NCI-H69 (cell line): ENCODE data around the gene CFAP97D1.

Source experiments
- DNase-seq: peaks from one replicate; lab custom pipeline; 2025; lab: John Stamatoyannopoulos, UW

Gene CFAP97D1

GRCh38 chr17:43799047-43799446 lies 18.8 kb downstream of the CFAP97D1 start:
- DNase-seq: no peak

GRCh38 chr17:43800736-43801135 lies 20.5 kb downstream of the CFAP97D1 start:
- no peak for DNase-seq

GRCh38 chr17:43801844-43802243 lies 21.6 kb downstream of the CFAP97D1 start:
- DNase-seq: no peak

GRCh38 chr17:43803758-43804157 lies 23.5 kb downstream of the CFAP97D1 start:
- no peak for DNase-seq

- DNase-seq: no peak
Observed at GRCh38 chr17:43805117-43805516, 24.9 kb downstream of the CFAP97D1 start.

GRCh38 chr17:43808076-43808475 lies 27.8 kb downstream of the CFAP97D1 start:
- no peak for DNase-seq

- no peak for DNase-seq
Observed at GRCh38 chr17:43809121-43809520, 28.9 kb downstream of the CFAP97D1 start.

GRCh38 chr17:43810226-43810715 lies 30.0 kb downstream of the CFAP97D1 start:
- no peak for DNase-seq

GRCh38 chr17:43810823-43811222 lies 30.6 kb downstream of the CFAP97D1 start:
- DNase-seq: no peak

- no peak for DNase-seq
Observed at GRCh38 chr17:43812396-43813265, 32.4 kb downstream of the CFAP97D1 start.

- DNase-seq: no peak
Observed at GRCh38 chr17:43813386-43813785, 33.2 kb downstream of the CFAP97D1 start.

GRCh38 chr17:43814026-43814425 lies 33.8 kb downstream of the CFAP97D1 start:
- no peak for DNase-seq

GRCh38 chr17:43814714-43815113 lies 34.5 kb downstream of the CFAP97D1 start:
- DNase-seq: no peak

- no peak for DNase-seq
Observed at GRCh38 chr17:43816336-43817320, 36.4 kb downstream of the CFAP97D1 start.

- no peak for DNase-seq
Observed at GRCh38 chr17:43817826-43818225, 37.6 kb downstream of the CFAP97D1 start.

- DNase-seq: no peak
Observed at GRCh38 chr17:43818966-43819365, 38.7 kb downstream of the CFAP97D1 start.

GRCh38 chr17:43820759-43821158 lies 40.5 kb downstream of the CFAP97D1 start:
- no peak for DNase-seq

GRCh38 chr17:43822570-43823190 lies 42.4 kb downstream of the CFAP97D1 start:
- DNase-seq: no peak

GRCh38 chr17:43823350-43824084 lies 43.3 kb downstream of the CFAP97D1 start:
- peak; percentile 10 for DNase-seq

GRCh38 chr17:43825567-43825966 lies 45.3 kb downstream of the CFAP97D1 start:
- DNase-seq: no peak

GRCh38 chr17:43826206-43826605 lies 46.0 kb downstream of the CFAP97D1 start:
- DNase-seq: no peak
